ENCODE data around the gene KRABD2.
"Not testable (repeated sequence)": the region's sequence is repeated elsewhere in the genome, so short reads cannot be mapped to it uniquely, and the experiment has no call there.

The KRABD2 gene

GRCh38 chr17:8360260-8360659 lies 16.2 kb downstream of the KRABD2 start:
- no peak for DNase-seq

- no peak for DNase-seq
Observed at GRCh38 chr17:8359769-8360168, 16.7 kb downstream of the KRABD2 start.

GRCh38 chr17:8357910-8358309 lies 18.6 kb downstream of the KRABD2 start:
- no peak for DNase-seq

GRCh38 chr17:8354236-8354635 lies 22.3 kb downstream of the KRABD2 start:
- DNase-seq, result no peak

- no peak for DNase-seq
Observed at GRCh38 chr17:8353736-8354135, 22.8 kb downstream of the KRABD2 start.

- DNase-seq, result no peak
Observed at GRCh38 chr17:8350339-8350738, 26.2 kb downstream of the KRABD2 start.

- not testable (repeated sequence) for DNase-seq
Observed at GRCh38 chr17:8347001-8347400, 29.5 kb downstream of the KRABD2 start.

GRCh38 chr17:8345951-8346665 lies 30.4 kb downstream of the KRABD2 start:
- DNase-seq, result no peak

- DNase-seq, result no peak
Observed at GRCh38 chr17:8345052-8345690, 31.3 kb downstream of the KRABD2 start.

- no peak for DNase-seq
Observed at GRCh38 chr17:8341456-8341855, 35.0 kb downstream of the KRABD2 start.

- no peak for DNase-seq
Observed at GRCh38 chr17:8339540-8339939, 37.0 kb downstream of the KRABD2 start, which contains the start of gene ODF4. ODF4 (plus strand) TSS chr17:8339840; CDS start chr17:8340052, 212 bp downstream.

- DNase-seq, result no peak
Observed at GRCh38 chr17:8338753-8339140, 37.8 kb downstream of the KRABD2 start.

- no peak for DNase-seq
Observed at GRCh38 chr17:8337802-8338752, 38.4 kb downstream of the KRABD2 start.

- no peak for DNase-seq
Observed at GRCh38 chr17:8333281-8333680, 43.2 kb downstream of the KRABD2 start.

- no peak for DNase-seq
Observed at GRCh38 chr17:8332688-8333087, 43.8 kb downstream of the KRABD2 start.

- DNase-seq, result no peak
Observed at GRCh38 chr17:8332128-8332527, 44.4 kb downstream of the KRABD2 start.

GRCh38 chr17:8327303-8327649 lies 49.2 kb downstream of the KRABD2 start:
- no peak for DNase-seq

Measured in activated CD8-positive, alpha-beta memory T cell treated with anti-CD3 and anti-CD28 coated beads, Interleukin-2, amount 50 U/mL, for 4 hours (primary cell).